Peyer's patch (tissue), 4 donors: Measurements from ENCODE around the gene GREM1.

Experiments used
- POLR2A ChIP-seq, 2 donors: fragments of 450-650 bp; IDR thresholded peaks; one replicate each; pipeline ENCODE4 v1.5.1; 2017; ENCODE audit warnings: antibody characterized with exemption in 2 of 2, mild to moderate bottlenecking in 2 of 2, moderate library complexity in 2 of 2
- TF ChIP-seq, protein P1 (sequence below), 6 experiments: fragments of 450-650 bp in 4 of 6; fragments of 200-600 bp in 2 of 6; sonication (generic) in 1 of 6; IDR thresholded peaks; one replicate each; pipeline ENCODE4 v1.5.1; 2017 to 2019; ENCODE audit warnings: antibody characterized with exemption in 6 of 6, mild to moderate bottlenecking in 3 of 6, moderate library complexity in 1 of 6

DNA sequence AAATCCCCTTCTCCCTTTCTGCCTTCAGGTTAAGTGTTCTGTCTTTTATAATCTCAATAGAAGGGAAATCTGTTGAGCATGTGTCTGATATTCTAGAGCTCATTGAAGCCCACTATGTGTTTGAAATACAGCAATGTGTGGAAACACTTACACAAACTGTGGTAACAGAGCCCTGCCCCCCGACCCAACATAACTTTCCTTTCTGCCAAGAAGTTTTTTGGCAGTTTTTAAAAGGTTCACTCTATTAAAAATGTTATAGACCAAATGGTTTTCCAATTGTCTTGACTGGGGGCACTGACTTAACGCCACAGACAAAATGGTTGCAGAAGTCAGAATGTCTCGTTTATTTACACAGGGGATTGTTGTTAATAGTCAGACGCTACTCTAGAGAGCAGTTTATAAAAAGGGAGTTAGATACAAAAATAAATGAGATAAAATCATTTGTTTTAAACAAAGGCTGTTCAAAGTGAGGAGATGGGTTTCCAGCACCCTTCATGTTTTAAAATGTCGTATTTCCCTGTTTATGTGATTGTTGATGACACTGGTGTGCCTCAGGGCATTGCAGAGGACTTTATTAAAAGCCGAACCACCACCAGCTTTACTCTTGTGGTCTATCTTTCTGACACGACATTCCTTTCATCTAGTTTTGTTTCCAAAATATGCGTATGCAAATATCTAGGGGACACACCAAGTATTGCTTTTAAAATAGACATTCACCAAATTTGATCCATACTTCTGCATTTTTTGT lies 26.7 kb upstream of the GREM1 start:
- TF ChIP-seq, protein P1, sequence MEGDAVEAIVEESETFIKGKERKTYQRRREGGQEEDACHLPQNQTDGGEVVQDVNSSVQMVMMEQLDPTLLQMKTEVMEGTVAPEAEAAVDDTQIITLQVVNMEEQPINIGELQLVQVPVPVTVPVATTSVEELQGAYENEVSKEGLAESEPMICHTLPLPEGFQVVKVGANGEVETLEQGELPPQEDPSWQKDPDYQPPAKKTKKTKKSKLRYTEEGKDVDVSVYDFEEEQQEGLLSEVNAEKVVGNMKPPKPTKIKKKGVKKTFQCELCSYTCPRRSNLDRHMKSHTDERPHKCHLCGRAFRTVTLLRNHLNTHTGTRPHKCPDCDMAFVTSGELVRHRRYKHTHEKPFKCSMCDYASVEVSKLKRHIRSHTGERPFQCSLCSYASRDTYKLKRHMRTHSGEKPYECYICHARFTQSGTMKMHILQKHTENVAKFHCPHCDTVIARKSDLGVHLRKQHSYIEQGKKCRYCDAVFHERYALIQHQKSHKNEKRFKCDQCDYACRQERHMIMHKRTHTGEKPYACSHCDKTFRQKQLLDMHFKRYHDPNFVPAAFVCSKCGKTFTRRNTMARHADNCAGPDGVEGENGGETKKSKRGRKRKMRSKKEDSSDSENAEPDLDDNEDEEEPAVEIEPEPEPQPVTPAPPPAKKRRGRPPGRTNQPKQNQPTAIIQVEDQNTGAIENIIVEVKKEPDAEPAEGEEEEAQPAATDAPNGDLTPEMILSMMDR (IDR thresholded peaks at IDR 0.05): no peak
- TF ChIP-seq POLR2A (IDR thresholded peaks at IDR 0.05): no peak
